Measurements from ENCODE around the gene FGR. TPM values are rescaled to one million over a fixed set of nuclear protein-coding genes. Genes with fewer than 3 reads are reported as not detected.

FGR gene
- total and polyA plus RNA-seq, 2 of the 13 experiments (the other 11 are each of a cell fraction or from before 2014, with no cell fraction given), result not detected

DNA sequence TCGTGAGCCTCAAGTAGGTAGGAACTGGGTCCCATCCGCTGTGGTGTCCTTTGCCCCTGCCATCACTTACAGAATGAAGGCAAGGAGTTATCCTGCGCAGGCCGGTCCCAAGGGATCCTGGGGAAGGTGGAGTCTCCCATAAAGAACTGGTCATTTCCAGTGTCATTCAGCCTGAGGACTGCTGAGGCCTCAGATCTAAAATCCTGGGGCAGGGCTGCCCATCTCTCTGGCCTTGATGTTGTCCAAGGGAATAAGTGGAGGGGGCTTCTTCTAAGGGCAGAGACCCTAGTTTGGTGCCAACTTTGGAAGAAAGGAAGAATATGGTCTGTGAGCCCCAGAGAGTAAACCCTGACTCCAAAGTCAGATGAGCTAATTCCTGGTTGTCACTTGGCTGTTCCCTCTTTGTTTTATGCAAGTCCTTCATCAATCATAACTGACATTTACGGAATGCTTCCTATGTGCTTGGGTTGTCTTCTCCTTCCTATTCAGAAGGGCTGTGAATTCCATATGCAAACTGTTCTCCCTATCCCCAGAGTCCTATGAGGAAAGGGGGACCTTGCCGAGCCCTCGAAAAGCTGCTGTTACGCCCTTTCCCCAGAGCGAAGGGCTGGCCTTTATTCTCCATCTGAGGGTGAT is 30.1 kb upstream of the FGR start (continued):
- TF ChIP-seq, protein P1, sequence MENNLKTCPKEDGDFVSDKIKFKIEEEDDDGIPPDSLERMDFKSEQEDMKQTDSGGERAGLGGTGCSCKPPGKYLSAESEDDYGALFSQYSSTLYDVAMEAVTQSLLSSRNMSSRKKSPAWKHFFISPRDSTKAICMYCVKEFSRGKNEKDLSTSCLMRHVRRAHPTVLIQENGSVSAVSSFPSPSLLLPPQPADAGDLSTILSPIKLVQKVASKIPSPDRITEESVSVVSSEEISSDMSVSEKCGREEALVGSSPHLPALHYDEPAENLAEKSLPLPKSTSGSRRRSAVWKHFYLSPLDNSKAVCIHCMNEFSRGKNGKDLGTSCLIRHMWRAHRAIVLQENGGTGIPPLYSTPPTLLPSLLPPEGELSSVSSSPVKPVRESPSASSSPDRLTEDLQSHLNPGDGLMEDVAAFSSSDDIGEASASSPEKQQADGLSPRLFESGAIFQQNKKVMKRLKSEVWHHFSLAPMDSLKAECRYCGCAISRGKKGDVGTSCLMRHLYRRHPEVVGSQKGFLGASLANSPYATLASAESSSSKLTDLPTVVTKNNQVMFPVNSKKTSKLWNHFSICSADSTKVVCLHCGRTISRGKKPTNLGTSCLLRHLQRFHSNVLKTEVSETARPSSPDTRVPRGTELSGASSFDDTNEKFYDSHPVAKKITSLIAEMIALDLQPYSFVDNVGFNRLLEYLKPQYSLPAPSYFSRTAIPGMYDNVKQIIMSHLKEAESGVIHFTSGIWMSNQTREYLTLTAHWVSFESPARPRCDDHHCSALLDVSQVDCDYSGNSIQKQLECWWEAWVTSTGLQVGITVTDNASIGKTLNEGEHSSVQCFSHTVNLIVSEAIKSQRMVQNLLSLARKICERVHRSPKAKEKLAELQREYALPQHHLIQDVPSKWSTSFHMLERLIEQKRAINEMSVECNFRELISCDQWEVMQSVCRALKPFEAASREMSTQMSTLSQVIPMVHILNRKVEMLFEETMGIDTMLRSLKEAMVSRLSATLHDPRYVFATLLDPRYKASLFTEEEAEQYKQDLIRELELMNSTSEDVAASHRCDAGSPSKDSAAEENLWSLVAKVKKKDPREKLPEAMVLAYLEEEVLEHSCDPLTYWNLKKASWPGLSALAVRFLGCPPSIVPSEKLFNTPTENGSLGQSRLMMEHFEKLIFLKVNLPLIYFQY (CRISPR knock-in tag; IDR thresholded peaks at IDR 0.05; ENCODE audit: borderline replicate concordance), result no peak
- TF ChIP-seq ZNF460 (CRISPR knock-in tag; IDR thresholded peaks at IDR 0.05; ENCODE audit: borderline replicate concordance) (no peak), ZNF572 (CRISPR knock-in tag; IDR thresholded peaks at IDR 0.05) (no peak), BRD4 (CRISPR knock-in tag; IDR thresholded peaks at IDR 0.05) (no peak), ZNF350 (CRISPR knock-in tag; IDR thresholded peaks at IDR 0.05; ENCODE audit: borderline replicate concordance, low read depth) (no peak)

DNA sequence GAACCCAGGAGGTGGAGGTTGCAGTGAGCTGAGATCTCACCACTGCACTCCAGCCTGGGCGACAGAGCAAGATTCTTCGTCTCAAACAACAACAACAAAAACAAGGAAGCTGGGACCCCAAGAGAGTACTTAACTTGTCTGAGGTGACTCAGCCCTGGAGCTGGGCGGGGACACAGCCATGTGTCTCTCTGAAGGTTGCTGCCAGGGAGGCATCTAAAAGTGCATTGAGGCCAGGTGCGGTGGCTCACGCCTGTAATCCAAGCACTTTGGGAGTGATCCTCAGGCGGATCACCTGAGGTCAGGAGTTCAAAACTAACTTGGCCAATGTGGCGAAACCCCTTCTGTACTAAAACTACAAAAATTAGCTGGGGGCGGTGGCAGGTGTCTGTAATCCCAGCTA is 29.3 kb upstream of the FGR start:
- WGBS (ENCODE audit: low lambda C conversion rate), result 32% methylated on average over 5 of the region's 8 CpGs
- H2AFZ ChIP-seq (ENCODE audit: low read length), result no peak overlapping the region
- DNase-seq (ENCODE audit: low spot score), result no peak
- ChIA-PET POLR2A (no interaction called here), CTCF (ENCODE audit: low intra/inter-chr PET ratio, low total read pairs) (interaction anchor here (2.7 to 2.8 kb wide), 2 partner anchors 21 to 56 kb away, joined by 24 to 63 read pairs; no protein-coding TSS in a partner anchor)
- no peaks in the 10 kb centered on the region for H3K79me2 ChIP-seq (ENCODE audit: insufficient read depth, low read length)
- no peaks in the 10 kb centered on the region for H4K20me1 ChIP-seq (ENCODE audit: insufficient read depth, low read length)
- intact Hi-C loops (cut with micrococcal nuclease; ENCODE audit: unreplicated experiment), result loop anchor here (5.0 to 10.0 kb wide), 2 partner anchors 102 to 269 kb away; partner anchors contain the start of gene GPR3
- in situ Hi-C loops (cut with HindIII; ENCODE audit: extremely low pct_ligation_motif_present, low pct_unique_long_range_greater_than_20kb), result no loop called here
- H3K36me3 ChIP-seq (replicated peaks in 1 of 2; ENCODE audit: control insufficient read depth in 1 of 2, insufficient read depth in 2 of 2, low read length in 2 of 2), result no peaks in the 10 kb centered on the region
- ATAC-seq, result no peak
- no peak overlapping the region for H3K27ac ChIP-seq (ENCODE audit: extremely low read length, insufficient read depth, low read length)
- no TSS peak for BruUV-seq (replicated peaks)
- H3K4me1 ChIP-seq (ENCODE audit: insufficient read depth, low read length), result peaks cover 24% of the 10 kb centered on the region
- H3K27me3 ChIP-seq (ENCODE audit: control insufficient read depth in 1 of 2, insufficient read depth in 2 of 2, low read length in 2 of 2), result peaks cover 1 to 4% of the 10 kb centered on the region in 2 experiments; a peak in 1 of 5 replicates
- no peak overlapping the region for H3K4me2 ChIP-seq (ENCODE audit: low read depth, low read length)
- no peak overlapping the region for H3K9ac ChIP-seq (ENCODE audit: insufficient read depth, low read depth, low read length)
- H3K4me3 ChIP-seq (replicated peaks in 1 of 3; ENCODE audit: insufficient read depth in 1 of 3, low read depth in 2 of 3, low read length in 3 of 3), result no peak overlapping the region
- no peaks in the 10 kb centered on the region for H3K9me3 ChIP-seq (ENCODE audit: low read length)
- no peak for FAIRE-seq
- TF ChIP-seq ZNF713 (CRISPR knock-in tag; IDR thresholded peaks at IDR 0.05), result no peak
- no peak for TF ChIP-seq HOXA5 (CRISPR knock-in tag; IDR thresholded peaks at IDR 0.05)
- TF ChIP-seq, protein P2, sequence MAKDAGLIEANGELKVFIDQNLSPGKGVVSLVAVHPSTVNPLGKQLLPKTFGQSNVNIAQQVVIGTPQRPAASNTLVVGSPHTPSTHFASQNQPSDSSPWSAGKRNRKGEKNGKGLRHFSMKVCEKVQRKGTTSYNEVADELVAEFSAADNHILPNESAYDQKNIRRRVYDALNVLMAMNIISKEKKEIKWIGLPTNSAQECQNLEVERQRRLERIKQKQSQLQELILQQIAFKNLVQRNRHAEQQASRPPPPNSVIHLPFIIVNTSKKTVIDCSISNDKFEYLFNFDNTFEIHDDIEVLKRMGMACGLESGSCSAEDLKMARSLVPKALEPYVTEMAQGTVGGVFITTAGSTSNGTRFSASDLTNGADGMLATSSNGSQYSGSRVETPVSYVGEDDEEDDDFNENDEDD (CRISPR knock-in tag; IDR thresholded peaks at IDR 0.05; ENCODE audit: borderline replicate concordance), result no peak
- no peak for TF ChIP-seq ZNF572 (CRISPR knock-in tag; IDR thresholded peaks at IDR 0.05)
- no peak for TF ChIP-seq NFE2L2 (IDR thresholded peaks at IDR 0.05; ENCODE audit: low read length)
- no peak for TF ChIP-seq CBFB (CRISPR knock-in tag; IDR thresholded peaks at IDR 0.05)
- TF ChIP-seq RARG (CRISPR knock-in tag; IDR thresholded peaks at IDR 0.05; ENCODE audit: low read depth), result no peak
- no peak for TF ChIP-seq ARNTL (CRISPR knock-in tag; IDR thresholded peaks at IDR 0.05)
- TF ChIP-seq, protein P3, sequence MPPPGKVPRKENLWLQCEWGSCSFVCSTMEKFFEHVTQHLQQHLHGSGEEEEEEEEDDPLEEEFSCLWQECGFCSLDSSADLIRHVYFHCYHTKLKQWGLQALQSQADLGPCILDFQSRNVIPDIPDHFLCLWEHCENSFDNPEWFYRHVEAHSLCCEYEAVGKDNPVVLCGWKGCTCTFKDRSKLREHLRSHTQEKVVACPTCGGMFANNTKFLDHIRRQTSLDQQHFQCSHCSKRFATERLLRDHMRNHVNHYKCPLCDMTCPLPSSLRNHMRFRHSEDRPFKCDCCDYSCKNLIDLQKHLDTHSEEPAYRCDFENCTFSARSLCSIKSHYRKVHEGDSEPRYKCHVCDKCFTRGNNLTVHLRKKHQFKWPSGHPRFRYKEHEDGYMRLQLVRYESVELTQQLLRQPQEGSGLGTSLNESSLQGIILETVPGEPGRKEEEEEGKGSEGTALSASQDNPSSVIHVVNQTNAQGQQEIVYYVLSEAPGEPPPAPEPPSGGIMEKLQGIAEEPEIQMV (CRISPR knock-in tag; IDR thresholded peaks at IDR 0.05; ENCODE audit: low read depth), result no peak
